Measurements from ENCODE around the gene OR8J1.

OR8J1 gene

GRCh38 chr11:56353991-56354390 is at the start of gene OR8J1:
Gene OR8J1, plus strand, starts transcription at chr11:56354291. Its CDS starts 5,956 bp downstream, at chr11:56360247.
- Histone ChIP-seq H3K9me3 (ENCODE audit: control insufficient read depth, insufficient read depth, low read depth, low read length) (no peaks in the 10 kb centered on the region), H3K27ac (ENCODE audit: low read depth, low read length) (no peak within 1 kb of the TSS), H3K27me3 (ENCODE audit: control insufficient read depth, insufficient read depth, low read length) (no peaks in the 10 kb centered on the region), H3K36me3 (ENCODE audit: control insufficient read depth, insufficient read depth, low read length) (no peaks in the 10 kb centered on the region), H3K4me3 (ENCODE audit: low read depth, low read length) (no peak within 1 kb of the TSS), H3K4me1 (ENCODE audit: control insufficient read depth, insufficient read depth, low read length) (no peaks in the 10 kb centered on the region), H3K9ac (ENCODE audit: low read length) (no peak within 1 kb of the TSS)

GRCh38 chr11:56307836-56308235 is 46.3 kb upstream of the OR8J1 start:
- Histone ChIP-seq H3K4me1 (ENCODE audit: control insufficient read depth, insufficient read depth, low read length) (no peaks in the 10 kb centered on the region), H3K27me3 (ENCODE audit: control insufficient read depth, insufficient read depth, low read length) (no peaks in the 10 kb centered on the region), H3K36me3 (ENCODE audit: control insufficient read depth, insufficient read depth, low read length) (no peaks in the 10 kb centered on the region), H3K27ac (ENCODE audit: low read depth, low read length) (no peak overlapping the region), H3K4me3 (ENCODE audit: low read depth, low read length) (no peak overlapping the region), H3K9ac (ENCODE audit: low read length) (no peak overlapping the region), H3K9me3 (ENCODE audit: control insufficient read depth, insufficient read depth, low read depth, low read length) (peaks cover 5% of the 10 kb centered on the region; the same call in 1 of the 2 replicates)

GRCh38 chr11:56314844-56315243 is 39.2 kb upstream of the OR8J1 start, which contains the start of gene OR8K3:
Gene OR8K3, plus strand, starts transcription at chr11:56315144. Its CDS starts 3,163 bp downstream, at chr11:56318307.
- H3K9me3 ChIP-seq (ENCODE audit: control insufficient read depth, insufficient read depth, low read depth, low read length) = no peaks in the 10 kb centered on the region

GRCh38 chr11:56331861-56332491 is 22.1 kb upstream of the OR8J1 start:
- Histone ChIP-seq H3K27ac (ENCODE audit: low read depth, low read length) (no peak overlapping the region), H3K36me3 (ENCODE audit: control insufficient read depth, insufficient read depth, low read length) (no peaks in the 10 kb centered on the region), H3K4me1 (ENCODE audit: control insufficient read depth, insufficient read depth, low read length) (no peaks in the 10 kb centered on the region), H3K27me3 (ENCODE audit: control insufficient read depth, insufficient read depth, low read length) (no peaks in the 10 kb centered on the region), H3K4me3 (ENCODE audit: low read depth, low read length) (no peak overlapping the region), H3K9me3 (ENCODE audit: control insufficient read depth, insufficient read depth, low read depth, low read length) (peaks cover 5% of the 10 kb centered on the region; the same call in 1 of the 2 replicates), H3K9ac (ENCODE audit: low read length) (no peak overlapping the region)

More at GRCh38 chr11:56314844-56315243, 39.2 kb upstream of the OR8J1 start, which contains the start of gene OR8K3:
- Histone ChIP-seq H3K27me3 (ENCODE audit: control insufficient read depth, insufficient read depth, low read length) (no peaks in the 10 kb centered on the region), H3K4me3 (ENCODE audit: low read depth, low read length) (no peak within 1 kb of the TSS), H3K36me3 (ENCODE audit: control insufficient read depth, insufficient read depth, low read length) (no peaks in the 10 kb centered on the region), H3K9ac (ENCODE audit: low read length) (no peak within 1 kb of the TSS), H3K4me1 (ENCODE audit: control insufficient read depth, insufficient read depth, low read length) (no peaks in the 10 kb centered on the region), H3K27ac (ENCODE audit: low read depth, low read length) (no peak within 1 kb of the TSS)

GRCh38 chr11:56333156-56333555 is 20.9 kb upstream of the OR8J1 start:
- no peak overlapping the region for H3K9ac ChIP-seq (ENCODE audit: low read length)
- H3K27me3 ChIP-seq (ENCODE audit: control insufficient read depth, insufficient read depth, low read length) = no peaks in the 10 kb centered on the region
- no peak overlapping the region for H3K4me3 ChIP-seq (ENCODE audit: low read depth, low read length)
- H3K36me3 ChIP-seq (ENCODE audit: control insufficient read depth, insufficient read depth, low read length) = no peaks in the 10 kb centered on the region
- no peak overlapping the region for H3K27ac ChIP-seq (ENCODE audit: low read depth, low read length)
- peaks cover 7% of the 10 kb centered on the region for H3K4me1 ChIP-seq (ENCODE audit: control insufficient read depth, insufficient read depth, low read length)
- H3K9me3 ChIP-seq (ENCODE audit: control insufficient read depth, insufficient read depth, low read depth, low read length) = peaks cover 12% of the 10 kb centered on the region; the same call in 1 of the 2 replicates

GRCh38 chr11:56340289-56340688 is 13.8 kb upstream of the OR8J1 start:
- Histone ChIP-seq H3K4me1 (ENCODE audit: control insufficient read depth, insufficient read depth, low read length) (peaks cover 7% of the 10 kb centered on the region), H3K36me3 (ENCODE audit: control insufficient read depth, insufficient read depth, low read length) (no peaks in the 10 kb centered on the region), H3K27ac (ENCODE audit: low read depth, low read length) (no peak overlapping the region), H3K9ac (ENCODE audit: low read length) (no peak overlapping the region), H3K27me3 (ENCODE audit: control insufficient read depth, insufficient read depth, low read length) (no peaks in the 10 kb centered on the region), H3K9me3 (ENCODE audit: control insufficient read depth, insufficient read depth, low read depth, low read length) (peaks cover 20% of the 10 kb centered on the region), H3K4me3 (ENCODE audit: low read depth, low read length) (no peak overlapping the region)

- peaks cover 6% of the 10 kb centered on the region for H3K9me3 ChIP-seq (ENCODE audit: control insufficient read depth, insufficient read depth, low read depth, low read length)
- no peak within 1 kb of the TSS for H3K4me3 ChIP-seq (ENCODE audit: low read depth, low read length)
- no peaks in the 10 kb centered on the region for H3K36me3 ChIP-seq (ENCODE audit: control insufficient read depth, insufficient read depth, low read length)
- no peak within 1 kb of the TSS for H3K27ac ChIP-seq (ENCODE audit: low read depth, low read length)
- no peak within 1 kb of the TSS for H3K9ac ChIP-seq (ENCODE audit: low read length)
- no peaks in the 10 kb centered on the region for H3K4me1 ChIP-seq (ENCODE audit: control insufficient read depth, insufficient read depth, low read length)
- no peaks in the 10 kb centered on the region for H3K27me3 ChIP-seq (ENCODE audit: control insufficient read depth, insufficient read depth, low read length)
Measured at GRCh38 chr11:56345739-56346138, 8.4 kb upstream of the OR8J1 start, which contains the start of gene OR8K1. Gene OR8K1, plus strand, starts transcription at chr11:56346039. Its CDS starts 0 bp downstream, at chr11:56346039.

GRCh38 chr11:56375324-56375723 is 21.2 kb downstream of the OR8J1 start, which contains the start of gene OR8U1:
Gene OR8U1, plus strand, starts transcription at chr11:56375624. Its CDS starts 0 bp downstream, at chr11:56375624.
- Histone ChIP-seq H3K4me3 (ENCODE audit: low read depth, low read length) (no peak within 1 kb of the TSS), H3K36me3 (ENCODE audit: control insufficient read depth, insufficient read depth, low read length) (no peaks in the 10 kb centered on the region), H3K9me3 (ENCODE audit: control insufficient read depth, insufficient read depth, low read depth, low read length) (no peaks in the 10 kb centered on the region), H3K4me1 (ENCODE audit: control insufficient read depth, insufficient read depth, low read length) (no peaks in the 10 kb centered on the region), H3K27ac (ENCODE audit: low read depth, low read length) (no peak within 1 kb of the TSS), H3K27me3 (ENCODE audit: control insufficient read depth, insufficient read depth, low read length) (no peaks in the 10 kb centered on the region), H3K9ac (ENCODE audit: low read length) (no peak within 1 kb of the TSS)

- no peak overlapping the region for H3K27ac ChIP-seq (ENCODE audit: low read depth, low read length)
- H3K36me3 ChIP-seq (ENCODE audit: control insufficient read depth, insufficient read depth, low read length) = no peaks in the 10 kb centered on the region
- no peak overlapping the region for H3K4me3 ChIP-seq (ENCODE audit: low read depth, low read length)
- H3K9ac ChIP-seq (ENCODE audit: low read length) = no peak overlapping the region
- no peaks in the 10 kb centered on the region for H3K4me1 ChIP-seq (ENCODE audit: control insufficient read depth, insufficient read depth, low read length)
- H3K27me3 ChIP-seq (ENCODE audit: control insufficient read depth, insufficient read depth, low read length) = no peaks in the 10 kb centered on the region
- H3K9me3 ChIP-seq (ENCODE audit: control insufficient read depth, insufficient read depth, low read depth, low read length) = no peaks in the 10 kb centered on the region
Measured at GRCh38 chr11:56380120-56380519, 26.0 kb downstream of the OR8J1 start.

GRCh38 chr11:56394381-56394780 is 40.3 kb downstream of the OR8J1 start:
- H3K4me1 ChIP-seq (ENCODE audit: control insufficient read depth, insufficient read depth, low read length) = no peaks in the 10 kb centered on the region
- H3K27ac ChIP-seq (ENCODE audit: low read depth, low read length) = no peak overlapping the region
- no peaks in the 10 kb centered on the region for H3K36me3 ChIP-seq (ENCODE audit: control insufficient read depth, insufficient read depth, low read length)
- H3K4me3 ChIP-seq (ENCODE audit: low read depth, low read length) = no peak overlapping the region
- no peaks in the 10 kb centered on the region for H3K27me3 ChIP-seq (ENCODE audit: control insufficient read depth, insufficient read depth, low read length)
- no peak overlapping the region for H3K9ac ChIP-seq (ENCODE audit: low read length)
- no peaks in the 10 kb centered on the region for H3K9me3 ChIP-seq (ENCODE audit: control insufficient read depth, insufficient read depth, low read depth, low read length)

- no peak overlapping the region for H3K4me3 ChIP-seq (ENCODE audit: low read depth, low read length)
- no peaks in the 10 kb centered on the region for H3K4me1 ChIP-seq (ENCODE audit: control insufficient read depth, insufficient read depth, low read length)
- H3K9ac ChIP-seq (ENCODE audit: low read length) = no peak overlapping the region
- H3K27me3 ChIP-seq (ENCODE audit: control insufficient read depth, insufficient read depth, low read length) = no peaks in the 10 kb centered on the region
- no peaks in the 10 kb centered on the region for H3K9me3 ChIP-seq (ENCODE audit: control insufficient read depth, insufficient read depth, low read depth, low read length)
- no peaks in the 10 kb centered on the region for H3K36me3 ChIP-seq (ENCODE audit: control insufficient read depth, insufficient read depth, low read length)
- no peak overlapping the region for H3K27ac ChIP-seq (ENCODE audit: low read depth, low read length)
Measured at GRCh38 chr11:56396047-56396446, 42.0 kb downstream of the OR8J1 start.
